ENCODE results near the gene SUZ12.
"Not testable (repeated sequence)": the region's sequence is repeated elsewhere in the genome, so short reads cannot be mapped to it uniquely, and the experiment has no call there.

The SUZ12 gene

DNA sequence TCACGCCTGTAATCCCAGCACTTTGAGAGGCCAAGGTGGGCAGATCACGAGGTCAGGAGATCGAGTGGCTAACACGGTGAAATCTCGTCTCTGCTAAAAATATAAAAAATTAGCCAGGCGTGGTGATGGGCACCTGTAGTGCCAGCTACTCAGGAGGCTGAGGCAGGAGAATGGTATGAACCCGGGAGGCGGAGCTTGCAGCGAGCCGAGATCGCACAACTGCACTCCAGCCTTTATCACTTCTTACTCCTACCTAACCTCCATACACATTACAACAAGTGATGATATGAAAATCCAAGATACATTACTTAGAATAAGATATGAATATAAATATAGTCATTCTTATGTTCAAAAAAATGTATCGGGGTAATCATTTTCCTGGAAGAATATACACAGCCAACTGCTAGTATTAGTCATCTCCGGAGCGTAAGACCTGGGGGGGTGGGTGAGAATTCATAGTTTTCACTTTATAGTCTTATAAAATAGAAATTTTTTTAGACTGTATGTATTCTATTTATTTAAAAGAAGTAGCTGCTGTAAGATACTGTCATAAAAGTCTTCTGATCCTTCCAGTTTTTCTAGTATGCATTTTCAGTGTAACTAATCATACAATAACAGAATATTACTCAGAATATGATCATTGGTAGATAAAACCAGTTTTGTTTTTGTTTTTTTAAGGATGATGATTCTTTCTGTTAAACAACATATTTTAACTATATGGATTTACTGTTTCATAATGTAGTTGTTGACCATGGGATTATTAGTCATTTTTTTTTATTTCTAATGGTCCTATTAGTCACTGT lies 37.7 kb downstream of the SUZ12 start:
- not testable (repeated sequence) for H3K4me1 ChIP-seq (ENCODE audit: control insufficient read depth in 2 of 2, insufficient read depth in 1 of 2, low read depth in 1 of 2, low read length in 2 of 2); H4K8ac ChIP-seq (ENCODE audit: low read depth, low read length); H3K14ac ChIP-seq (ENCODE audit: low read length); H2BK120ac ChIP-seq (ENCODE audit: low read depth, low read length); H4K91ac ChIP-seq (ENCODE audit: low read depth, low read length, poor library complexity); H2AFZ ChIP-seq (ENCODE audit: low read length); H3K9ac ChIP-seq (ENCODE audit: low read depth, low read length, poor library complexity); H3K27ac ChIP-seq (replicated peaks; ENCODE audit: low read length); H3K4me2 ChIP-seq (ENCODE audit: insufficient read depth, low read length, poor library complexity, severe bottlenecking); DNase-seq (ENCODE audit: low spot score); H2BK15ac ChIP-seq (ENCODE audit: low read length); H3K79me1 ChIP-seq (ENCODE audit: low read depth, low read length); H2AK5ac ChIP-seq (ENCODE audit: low read depth, low read length); H2BK12ac ChIP-seq (ENCODE audit: low read length); H3K4me3 ChIP-seq (ENCODE audit: low read length in 2 of 2); H3K4ac ChIP-seq (ENCODE audit: low read length); H3K18ac ChIP-seq (ENCODE audit: low read length); H2BK5ac ChIP-seq (ENCODE audit: low read length); H3K23ac ChIP-seq (ENCODE audit: low read depth, low read length, poor library complexity); H3K9me3 ChIP-seq (replicated peaks in 1 of 2; ENCODE audit: control insufficient read depth in 2 of 2, insufficient read depth in 1 of 2, low read depth in 1 of 2, low read length in 2 of 2); H3K27me3 ChIP-seq (ENCODE audit: control insufficient read depth in 3 of 3, insufficient read depth in 3 of 3, low read depth in 1 of 3, low read length in 3 of 3)
- no CpG with 5 or more reads among the region's 14 CpGs for WGBS, 2 donors (ENCODE audit: extremely low coverage in 2 of 2, insufficient read length in 2 of 2, insufficient replicate concordance in 1 of 2)
- peaks cover 0 to 70% of the 10 kb centered on the region in 2 donors for H3K36me3 ChIP-seq (replicated peaks in 1 of 2; ENCODE audit: control insufficient read depth in 2 of 2, insufficient read depth in 2 of 2, low read length in 2 of 2)

DNA sequence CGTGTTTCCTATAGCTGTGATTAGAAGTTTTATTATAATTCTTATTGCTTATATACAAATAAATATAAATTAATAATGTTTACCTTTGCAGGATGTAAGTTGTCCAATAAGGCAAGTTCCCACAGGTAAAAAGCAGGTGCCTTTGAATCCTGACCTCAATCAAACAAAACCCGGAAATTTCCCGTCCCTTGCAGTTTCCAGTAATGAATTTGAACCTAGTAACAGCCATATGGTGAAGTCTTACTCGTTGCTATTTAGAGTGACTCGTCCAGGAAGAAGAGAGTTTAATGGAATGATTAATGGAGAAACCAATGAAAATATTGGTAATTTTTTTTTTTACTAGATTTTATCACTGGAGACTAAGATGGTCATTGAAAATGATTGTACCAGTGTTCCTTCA lies 38.6 kb downstream of the SUZ12 start:
- H4K91ac ChIP-seq (ENCODE audit: low read depth, low read length, poor library complexity); H3K23ac ChIP-seq (ENCODE audit: low read depth, low read length, poor library complexity); H3K18ac ChIP-seq (ENCODE audit: low read length); H3K79me1 ChIP-seq (ENCODE audit: low read depth, low read length); H4K8ac ChIP-seq (ENCODE audit: low read depth, low read length); H3K27ac ChIP-seq (replicated peaks; ENCODE audit: low read length); H2AK5ac ChIP-seq (ENCODE audit: low read depth, low read length); H2BK15ac ChIP-seq (ENCODE audit: low read length); H3K27me3 ChIP-seq (ENCODE audit: control insufficient read depth in 3 of 3, insufficient read depth in 3 of 3, low read depth in 1 of 3, low read length in 3 of 3); H2BK12ac ChIP-seq (ENCODE audit: low read length); DNase-seq (ENCODE audit: low spot score); H3K9me3 ChIP-seq (replicated peaks in 1 of 2; ENCODE audit: control insufficient read depth in 2 of 2, insufficient read depth in 1 of 2, low read depth in 1 of 2, low read length in 2 of 2); H3K14ac ChIP-seq (ENCODE audit: low read length); H3K9ac ChIP-seq (ENCODE audit: low read depth, low read length, poor library complexity); H3K4me2 ChIP-seq (ENCODE audit: insufficient read depth, low read length, poor library complexity, severe bottlenecking); H2AFZ ChIP-seq (ENCODE audit: low read length); H3K4me3 ChIP-seq (ENCODE audit: low read length in 2 of 2); H3K4me1 ChIP-seq (ENCODE audit: control insufficient read depth in 2 of 2, insufficient read depth in 1 of 2, low read depth in 1 of 2, low read length in 2 of 2); H2BK5ac ChIP-seq (ENCODE audit: low read length); H2BK120ac ChIP-seq (ENCODE audit: low read depth, low read length); H3K4ac ChIP-seq (ENCODE audit: low read length): not testable (repeated sequence)
- H3K36me3 ChIP-seq (replicated peaks in 1 of 2; ENCODE audit: control insufficient read depth in 2 of 2, insufficient read depth in 2 of 2, low read length in 2 of 2), result peaks cover 0 to 69% of the 10 kb centered on the region in 2 donors
- WGBS, 2 donors (ENCODE audit: extremely low coverage in 2 of 2, insufficient read length in 2 of 2, insufficient replicate concordance in 1 of 2), result no CpG with 5 or more reads among the region's 5 CpGs

GRCh38 chr17:31991821-31992220 lies 55.0 kb downstream of the SUZ12 start:
- H3K18ac ChIP-seq (ENCODE audit: low read length); H2BK5ac ChIP-seq (ENCODE audit: low read length); H4K8ac ChIP-seq (ENCODE audit: low read depth, low read length); H3K4ac ChIP-seq (ENCODE audit: low read length); H2AK5ac ChIP-seq (ENCODE audit: low read depth, low read length); H2BK12ac ChIP-seq (ENCODE audit: low read length); H3K27ac ChIP-seq (replicated peaks; ENCODE audit: low read length); H2BK15ac ChIP-seq (ENCODE audit: low read length); H2AFZ ChIP-seq (ENCODE audit: low read length); H3K79me1 ChIP-seq (ENCODE audit: low read depth, low read length); H3K23ac ChIP-seq (ENCODE audit: low read depth, low read length, poor library complexity); H3K14ac ChIP-seq (ENCODE audit: low read length); H4K91ac ChIP-seq (ENCODE audit: low read depth, low read length, poor library complexity); H3K9ac ChIP-seq (ENCODE audit: low read depth, low read length, poor library complexity); H3K4me3 ChIP-seq (ENCODE audit: low read length in 2 of 2); H3K4me1 ChIP-seq (ENCODE audit: control insufficient read depth in 2 of 2, insufficient read depth in 1 of 2, low read depth in 1 of 2, low read length in 2 of 2); DNase-seq (ENCODE audit: low spot score); H2BK120ac ChIP-seq (ENCODE audit: low read depth, low read length); H3K9me3 ChIP-seq (replicated peaks in 1 of 2; ENCODE audit: control insufficient read depth in 2 of 2, insufficient read depth in 1 of 2, low read depth in 1 of 2, low read length in 2 of 2); H3K27me3 ChIP-seq (ENCODE audit: control insufficient read depth in 3 of 3, insufficient read depth in 3 of 3, low read depth in 1 of 3, low read length in 3 of 3); H3K4me2 ChIP-seq (ENCODE audit: insufficient read depth, low read length, poor library complexity, severe bottlenecking): not testable (repeated sequence)
- peaks cover 29 to 94% of the 10 kb centered on the region in 2 donors for H3K36me3 ChIP-seq (replicated peaks in 1 of 2; ENCODE audit: control insufficient read depth in 2 of 2, insufficient read depth in 2 of 2, low read length in 2 of 2)
- no CpG with 5 or more reads among the region's 8 CpGs for WGBS, 2 donors (ENCODE audit: extremely low coverage in 2 of 2, insufficient read length in 2 of 2, insufficient replicate concordance in 1 of 2)

DNA sequence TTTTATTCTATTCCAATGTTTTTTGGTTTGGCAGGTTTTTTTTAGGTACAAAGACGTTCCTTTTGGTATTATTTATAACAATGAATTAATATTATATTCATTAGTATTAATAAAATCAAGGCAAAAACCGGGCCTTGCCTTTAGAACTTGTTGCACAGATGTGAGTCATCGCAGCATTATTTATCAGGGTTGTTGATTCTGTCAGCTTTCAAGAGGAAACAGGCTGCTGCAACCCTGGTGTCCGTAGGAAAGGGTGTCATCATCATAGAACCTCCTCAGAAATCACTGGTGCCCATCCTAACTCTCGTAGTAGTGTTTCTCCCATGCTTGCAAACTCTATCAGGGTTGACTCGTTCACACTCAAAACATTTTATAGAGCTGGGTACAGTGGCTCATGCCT lies 60.2 kb downstream of the SUZ12 start:
- no peak overlapping the region for H2BK120ac ChIP-seq (ENCODE audit: low read depth, low read length)
- DNase-seq (ENCODE audit: low spot score), result no peak
- H3K4me3 ChIP-seq (ENCODE audit: low read length in 2 of 2), result no peak overlapping the region
- H2BK5ac ChIP-seq (ENCODE audit: low read length), result no peak overlapping the region
- peaks cover 21 to 98% of the 10 kb centered on the region in 2 donors for H3K36me3 ChIP-seq (replicated peaks in 1 of 2; ENCODE audit: control insufficient read depth in 2 of 2, insufficient read depth in 2 of 2, low read length in 2 of 2)
- H4K91ac ChIP-seq (ENCODE audit: low read depth, low read length, poor library complexity), result no peak overlapping the region
- no peak overlapping the region for H2AK5ac ChIP-seq (ENCODE audit: low read depth, low read length)
- no peak overlapping the region for H3K4me2 ChIP-seq (ENCODE audit: insufficient read depth, low read length, poor library complexity, severe bottlenecking)
- no peak overlapping the region for H3K23ac ChIP-seq (ENCODE audit: low read depth, low read length, poor library complexity)
- no peak overlapping the region for H3K18ac ChIP-seq (ENCODE audit: low read length)
- H2BK15ac ChIP-seq (ENCODE audit: low read length), result no peak overlapping the region
- no peak overlapping the region for H3K9ac ChIP-seq (ENCODE audit: low read depth, low read length, poor library complexity)
- H3K4me1 ChIP-seq (ENCODE audit: control insufficient read depth in 2 of 2, insufficient read depth in 1 of 2, low read depth in 1 of 2, low read length in 2 of 2), result no peaks in the 10 kb centered on the region
- no peak overlapping the region for H2BK12ac ChIP-seq (ENCODE audit: low read length)
- no peaks in the 10 kb centered on the region for H3K9me3 ChIP-seq (replicated peaks in 1 of 2; ENCODE audit: control insufficient read depth in 2 of 2, insufficient read depth in 1 of 2, low read depth in 1 of 2, low read length in 2 of 2)
- no peak overlapping the region for H2AFZ ChIP-seq (ENCODE audit: low read length)
- WGBS, 2 donors (ENCODE audit: extremely low coverage in 2 of 2, insufficient read length in 2 of 2, insufficient replicate concordance in 1 of 2), result no CpG with 5 or more reads among the region's 6 CpGs
- H4K8ac ChIP-seq (ENCODE audit: low read depth, low read length), result no peak overlapping the region
- H3K4ac ChIP-seq (ENCODE audit: low read length), result no peak overlapping the region
- peaks cover 2% of the 10 kb centered on the region for H3K79me1 ChIP-seq (ENCODE audit: low read depth, low read length)
- no peak overlapping the region for H3K27ac ChIP-seq (replicated peaks; ENCODE audit: low read length)
- H3K14ac ChIP-seq (ENCODE audit: low read length), result no peak overlapping the region
- no peaks in the 10 kb centered on the region for H3K27me3 ChIP-seq (ENCODE audit: control insufficient read depth in 3 of 3, insufficient read depth in 3 of 3, low read depth in 1 of 3, low read length in 3 of 3)
